Measurements from ENCODE around the gene DNAJA4.

The DNAJA4 gene

DNA sequence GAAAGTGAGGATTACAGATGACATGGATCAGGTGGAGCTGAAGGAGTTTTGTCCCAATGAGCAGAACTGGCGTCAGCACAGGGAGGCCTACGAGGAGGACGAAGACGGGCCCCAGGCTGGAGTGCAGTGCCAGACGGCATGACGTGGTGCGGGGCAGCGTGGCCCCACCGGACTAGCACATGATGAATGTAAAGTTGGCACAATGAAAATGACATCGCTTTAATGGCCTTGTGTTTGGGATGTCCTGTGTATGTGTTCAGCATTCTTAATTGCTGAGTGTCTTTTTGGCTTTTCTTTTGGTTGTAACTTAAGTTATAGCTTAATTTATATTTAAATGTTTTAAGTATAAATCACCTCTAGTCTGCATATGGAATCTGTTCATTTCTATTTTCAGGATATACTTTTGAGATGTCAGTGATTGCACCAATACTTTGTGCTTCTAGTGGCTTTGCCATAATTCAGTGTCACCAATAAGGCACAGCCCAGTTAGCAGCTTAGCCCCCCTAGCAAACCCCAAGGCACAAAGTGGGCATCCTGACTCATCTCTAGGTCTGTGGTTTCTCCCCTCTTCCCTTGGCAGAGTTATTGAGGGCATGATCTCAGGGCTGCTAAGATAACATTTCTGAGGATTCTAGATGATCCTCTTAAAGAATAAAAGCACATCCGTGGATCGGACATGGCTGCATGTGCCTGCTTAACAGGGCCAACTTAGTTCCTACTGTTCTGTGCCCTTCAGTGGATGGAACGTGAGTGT lies 16.1 kb downstream of the DNAJA4 start:
- no peaks in the 10 kb centered on the region for H3K9me3 ChIP-seq (ENCODE audit: control insufficient read depth, insufficient read depth, low read depth, low read length)
- peak; percentile 70 for TF ChIP-seq ZBTB17 (tag by site-specific recombination; IDR thresholded peaks at IDR 0.05)
- no peak for TF ChIP-seq ZNF423 (tag by site-specific recombination; IDR thresholded peaks at IDR 0.05)
- H3K4me3 ChIP-seq (ENCODE audit: low read depth, low read length), result no peak overlapping the region
- ChIA-PET CTCF (interaction anchor here (0.5 to 1.7 kb wide), 4 partner anchors 21 to 647 kb away, joined by 3 to 9 read pairs (median 4); no protein-coding TSS in a partner anchor), POLR2A (no interaction called here)
- no peak overlapping the region for H3K27ac ChIP-seq (ENCODE audit: extremely low read depth, low read depth, low read length)
- no peaks in the 10 kb centered on the region for H3K4me1 ChIP-seq (ENCODE audit: control insufficient read depth, insufficient read depth, low read length)
- peaks cover 30 to 56% of the 10 kb centered on the region in 2 experiments for H3K36me3 ChIP-seq (ENCODE audit: control insufficient read depth in 2 of 2, insufficient read depth in 1 of 2, low read length in 2 of 2)

DNA sequence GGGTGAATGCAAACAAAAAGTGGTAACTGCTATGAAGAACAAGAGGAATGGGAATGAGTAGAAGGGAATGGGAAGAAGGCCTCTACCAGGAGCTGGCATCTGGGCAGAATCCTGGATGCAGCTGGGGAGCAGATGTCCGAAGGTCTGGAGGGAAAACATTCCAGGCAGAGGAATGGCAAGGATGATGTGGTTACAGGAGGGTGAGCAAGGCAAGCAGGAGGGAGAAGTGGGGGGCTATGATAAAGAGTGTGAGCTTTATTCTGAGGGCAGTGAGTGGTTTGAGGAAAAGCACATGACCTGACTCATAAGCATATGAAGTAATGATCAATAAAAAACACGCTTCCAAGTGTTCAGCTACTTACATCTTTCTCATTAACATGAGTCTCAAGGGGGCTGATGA lies 18.0 kb downstream of the DNAJA4 start:
- CTCF ChIA-PET, result interaction anchor here (1.3 to 1.6 kb wide), 2 partner anchors 16 to 140 kb away, joined by 5 read pairs; no protein-coding TSS in a partner anchor
- peaks cover 33 to 74% of the 10 kb centered on the region in 2 experiments for H3K36me3 ChIP-seq (ENCODE audit: control insufficient read depth in 2 of 2, insufficient read depth in 1 of 2, low read length in 2 of 2)
- H3K9me3 ChIP-seq (ENCODE audit: control insufficient read depth, insufficient read depth, low read depth, low read length), result no peaks in the 10 kb centered on the region
- POLR2A ChIA-PET, result interaction anchor here (0.7 to 1.5 kb wide), 2 partner anchors 16 to 17 kb away, joined by 3 to 4 read pairs; partner anchors contain the start of gene SKIC8
- TF ChIP-seq GLIS2 (tag by site-specific recombination; IDR thresholded peaks at IDR 0.05) (no peak), HOXD13 (CRISPR knock-in tag; IDR thresholded peaks at IDR 0.05; ENCODE audit: borderline replicate concordance) (no peak)
- H3K27ac ChIP-seq (ENCODE audit: extremely low read depth, low read depth, low read length), result no peak overlapping the region
- no peaks in the 10 kb centered on the region for H3K4me1 ChIP-seq (ENCODE audit: control insufficient read depth, insufficient read depth, low read length)
- H3K4me3 ChIP-seq (ENCODE audit: low read depth, low read length), result no peak overlapping the region

DNA sequence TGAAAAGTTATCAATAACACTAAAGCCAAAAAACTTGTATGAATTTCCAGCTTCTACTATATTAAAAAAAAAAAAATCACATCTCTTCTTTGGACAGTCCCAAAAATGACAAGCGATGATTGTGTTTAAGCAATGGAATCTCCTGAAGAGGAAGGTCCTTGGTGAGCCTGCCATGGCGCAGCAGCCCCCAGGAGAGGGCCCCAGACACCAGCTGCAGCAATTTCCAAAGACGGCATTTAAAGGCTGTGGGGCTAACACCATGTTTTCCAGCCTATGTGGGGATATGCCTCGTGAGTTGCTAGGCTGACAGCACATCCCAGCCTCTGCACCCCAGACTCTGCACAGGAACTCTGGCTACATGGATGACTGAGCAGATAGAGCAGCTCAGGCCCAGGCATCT lies 20.4 kb downstream of the DNAJA4 start:
- POLR2A ChIA-PET, result interaction anchor here (0.8 kb wide), 1 partner anchor 15 kb away, joined by 3 read pairs; the partner anchor contains the start of gene SKIC8
- CTCF ChIA-PET, result interaction anchor here (0.5 to 1.6 kb wide), 5 partner anchors 11 to 360 kb away, joined by 3 to 6 read pairs (median 3); no protein-coding TSS in a partner anchor
- TF ChIP-seq ZNF624 (tag by site-specific recombination; IDR thresholded peaks at IDR 0.05), result no peak
- no peak for TF ChIP-seq ZBTB1 (tag by site-specific recombination; IDR thresholded peaks at IDR 0.05)
- no peak for TF ChIP-seq ZNF184 (tag by site-specific recombination; IDR thresholded peaks at IDR 0.05)
- TF ChIP-seq, protein P1, sequence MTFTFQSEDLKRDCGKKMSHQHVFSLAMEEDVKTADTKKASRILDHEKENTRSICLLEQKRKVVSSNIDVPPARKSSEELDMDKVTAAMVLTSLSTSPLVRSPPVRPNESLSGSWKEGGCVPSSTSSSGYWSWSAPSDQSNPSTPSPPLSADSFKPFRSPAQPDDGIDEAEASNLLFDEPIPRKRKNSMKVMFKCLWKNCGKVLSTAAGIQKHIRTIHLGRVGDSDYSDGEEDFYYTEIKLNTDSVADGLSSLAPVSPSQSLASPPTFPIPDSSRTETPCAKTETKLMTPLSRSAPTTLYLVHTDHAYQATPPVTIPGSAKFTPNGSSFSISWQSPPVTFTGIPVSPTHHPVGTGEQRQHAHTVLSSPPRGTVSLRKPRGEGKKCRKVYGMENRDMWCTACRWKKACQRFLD (tag by site-specific recombination; IDR thresholded peaks at IDR 0.05), result no peak
- no peak for TF ChIP-seq ZNF473 (tag by site-specific recombination; IDR thresholded peaks at IDR 0.05)
- no peak for TF ChIP-seq KLF10 (tag by site-specific recombination; IDR thresholded peaks at IDR 0.05)
- TF ChIP-seq SCRT1 (tag by site-specific recombination; IDR thresholded peaks at IDR 0.05; ENCODE audit: borderline replicate concordance), result no peak
- no peak for TF ChIP-seq ZNF302 (tag by site-specific recombination; IDR thresholded peaks at IDR 0.05; ENCODE audit: low read depth)
- TF ChIP-seq, protein P2, sequence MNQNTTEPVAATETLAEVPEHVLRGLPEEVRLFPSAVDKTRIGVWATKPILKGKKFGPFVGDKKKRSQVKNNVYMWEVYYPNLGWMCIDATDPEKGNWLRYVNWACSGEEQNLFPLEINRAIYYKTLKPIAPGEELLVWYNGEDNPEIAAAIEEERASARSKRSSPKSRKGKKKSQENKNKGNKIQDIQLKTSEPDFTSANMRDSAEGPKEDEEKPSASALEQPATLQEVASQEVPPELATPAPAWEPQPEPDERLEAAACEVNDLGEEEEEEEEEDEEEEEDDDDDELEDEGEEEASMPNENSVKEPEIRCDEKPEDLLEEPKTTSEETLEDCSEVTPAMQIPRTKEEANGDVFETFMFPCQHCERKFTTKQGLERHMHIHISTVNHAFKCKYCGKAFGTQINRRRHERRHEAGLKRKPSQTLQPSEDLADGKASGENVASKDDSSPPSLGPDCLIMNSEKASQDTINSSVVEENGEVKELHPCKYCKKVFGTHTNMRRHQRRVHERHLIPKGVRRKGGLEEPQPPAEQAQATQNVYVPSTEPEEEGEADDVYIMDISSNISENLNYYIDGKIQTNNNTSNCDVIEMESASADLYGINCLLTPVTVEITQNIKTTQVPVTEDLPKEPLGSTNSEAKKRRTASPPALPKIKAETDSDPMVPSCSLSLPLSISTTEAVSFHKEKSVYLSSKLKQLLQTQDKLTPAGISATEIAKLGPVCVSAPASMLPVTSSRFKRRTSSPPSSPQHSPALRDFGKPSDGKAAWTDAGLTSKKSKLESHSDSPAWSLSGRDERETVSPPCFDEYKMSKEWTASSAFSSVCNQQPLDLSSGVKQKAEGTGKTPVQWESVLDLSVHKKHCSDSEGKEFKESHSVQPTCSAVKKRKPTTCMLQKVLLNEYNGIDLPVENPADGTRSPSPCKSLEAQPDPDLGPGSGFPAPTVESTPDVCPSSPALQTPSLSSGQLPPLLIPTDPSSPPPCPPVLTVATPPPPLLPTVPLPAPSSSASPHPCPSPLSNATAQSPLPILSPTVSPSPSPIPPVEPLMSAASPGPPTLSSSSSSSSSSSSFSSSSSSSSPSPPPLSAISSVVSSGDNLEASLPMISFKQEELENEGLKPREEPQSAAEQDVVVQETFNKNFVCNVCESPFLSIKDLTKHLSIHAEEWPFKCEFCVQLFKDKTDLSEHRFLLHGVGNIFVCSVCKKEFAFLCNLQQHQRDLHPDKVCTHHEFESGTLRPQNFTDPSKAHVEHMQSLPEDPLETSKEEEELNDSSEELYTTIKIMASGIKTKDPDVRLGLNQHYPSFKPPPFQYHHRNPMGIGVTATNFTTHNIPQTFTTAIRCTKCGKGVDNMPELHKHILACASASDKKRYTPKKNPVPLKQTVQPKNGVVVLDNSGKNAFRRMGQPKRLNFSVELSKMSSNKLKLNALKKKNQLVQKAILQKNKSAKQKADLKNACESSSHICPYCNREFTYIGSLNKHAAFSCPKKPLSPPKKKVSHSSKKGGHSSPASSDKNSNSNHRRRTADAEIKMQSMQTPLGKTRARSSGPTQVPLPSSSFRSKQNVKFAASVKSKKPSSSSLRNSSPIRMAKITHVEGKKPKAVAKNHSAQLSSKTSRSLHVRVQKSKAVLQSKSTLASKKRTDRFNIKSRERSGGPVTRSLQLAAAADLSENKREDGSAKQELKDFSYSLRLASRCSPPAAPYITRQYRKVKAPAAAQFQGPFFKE (tag by site-specific recombination; IDR thresholded peaks at IDR 0.05; ENCODE audit: borderline replicate concordance), result no peak
- TF ChIP-seq ZNF48 (tag by site-specific recombination; IDR thresholded peaks at IDR 0.05), result no peak
- TF ChIP-seq BCL11A (tag by site-specific recombination; IDR thresholded peaks at IDR 0.05; ENCODE audit: low read depth), result no peak
- TF ChIP-seq KLF16 (tag by site-specific recombination; IDR thresholded peaks at IDR 0.05), result no peak
- TF ChIP-seq ZNF768 (tag by site-specific recombination; IDR thresholded peaks at IDR 0.05), result no peak
- TF ChIP-seq ZNF214 (tag by site-specific recombination; IDR thresholded peaks at IDR 0.05; ENCODE audit: borderline replicate concordance), result no peak
- no peak for TF ChIP-seq BCL11B (tag by site-specific recombination; IDR thresholded peaks at IDR 0.05; ENCODE audit: low read depth)
- no peak for TF ChIP-seq ZNF366 (tag by site-specific recombination; conservative IDR thresholded peaks at IDR 0.05)
- no peak for TF ChIP-seq ZNF76 (tag by site-specific recombination; IDR thresholded peaks at IDR 0.05; ENCODE audit: borderline replicate concordance, low read depth)
- TF ChIP-seq ZNF354C (tag by site-specific recombination; IDR thresholded peaks at IDR 0.05; ENCODE audit: borderline replicate concordance, low read depth), result no peak
- no peak for TF ChIP-seq GLI4 (tag by site-specific recombination; IDR thresholded peaks at IDR 0.05)
- Histone ChIP-seq H3K4me1 (ENCODE audit: control insufficient read depth, insufficient read depth, low read length) (no peaks in the 10 kb centered on the region), H3K9me3 (ENCODE audit: control insufficient read depth, insufficient read depth, low read depth, low read length) (no peaks in the 10 kb centered on the region), H3K36me3 (ENCODE audit: control insufficient read depth in 2 of 2, insufficient read depth in 1 of 2, low read length in 2 of 2) (peaks cover 57 to 90% of the 10 kb centered on the region in 2 experiments), H3K4me3 (ENCODE audit: low read depth, low read length) (no peak overlapping the region), H3K27ac (ENCODE audit: extremely low read depth, low read depth, low read length) (no peak overlapping the region)

Measured in HEK293 (cell line).